Measurements from ENCODE around the gene C1orf105. TPM values are rescaled to one million over a fixed set of nuclear protein-coding genes. Genes with fewer than 3 reads are reported as not detected.

Gene C1orf105
- polyA plus RNA-seq, 1 of the 3 experiments (the other 2 are of a cell fraction) = not detected

DNA sequence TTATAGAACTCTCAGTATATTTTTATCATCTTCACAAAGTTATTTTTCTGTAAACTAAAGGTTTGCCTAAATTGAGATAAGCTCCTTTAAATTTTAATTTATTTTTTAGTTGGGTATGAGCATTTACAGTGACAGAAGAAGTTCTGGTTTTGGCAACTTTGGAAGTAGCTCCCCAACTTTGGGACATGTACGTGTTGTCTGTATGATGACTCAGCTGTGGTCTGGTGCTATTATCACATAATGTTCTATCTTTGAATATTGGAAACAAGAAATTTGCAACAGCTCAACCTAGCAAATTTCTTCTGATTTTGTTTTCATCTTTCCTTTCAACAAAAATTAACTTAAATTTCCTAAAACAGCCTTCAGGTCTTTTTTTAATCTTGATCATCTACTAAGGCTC is 46.6 kb upstream of the C1orf105 start:
- Histone ChIP-seq H3K4me1 (ENCODE audit: control insufficient read depth in 1 of 2, insufficient read depth in 2 of 2, low read depth in 1 of 2, low read length in 1 of 2) (peaks cover 5 to 9% of the 10 kb centered on the region in 2 experiments; a peak in 2 of 4 replicates), H4K20me1 (ENCODE audit: insufficient read depth) (no peaks in the 10 kb centered on the region), H3F3A (replicated peaks; ENCODE audit: insufficient read depth) (no peaks in the 10 kb centered on the region), H3K27ac (ENCODE audit: low read depth in 2 of 2, low read length in 1 of 2) (no peak overlapping the region; a peak in 1 of 4 replicates), H3K36me3 (replicated peaks in 1 of 2; ENCODE audit: control insufficient read depth in 1 of 2, insufficient read depth in 2 of 2, low read length in 1 of 2) (no peaks in the 10 kb centered on the region), H3K4me3 (ENCODE audit: low read depth in 2 of 2, low read length in 1 of 2) (no peak overlapping the region), H3K4me2 (no peak overlapping the region), H2AFZ (ENCODE audit: low read depth) (no peak overlapping the region), H3K9me3 (no peaks in the 10 kb centered on the region; the same call in none of the 2 replicates), H3K9ac (no peak overlapping the region), H3K9me2 (no peaks in the 10 kb centered on the region), H3K27me3 (ENCODE audit: insufficient read depth) (no peaks in the 10 kb centered on the region), H3K79me2 (ENCODE audit: insufficient read depth) (no peaks in the 10 kb centered on the region)
- CTCF ChIA-PET = interaction anchor here (1.1 kb wide), 1 partner anchor 13 kb away, joined by 5 read pairs; no protein-coding TSS in a partner anchor
- no peak for DNase-seq
- 57% methylated on average over 1 of the region's 1 CpG for WGBS (ENCODE audit: low lambda C conversion rate)
- POLR2A ChIA-PET = no interaction called here
- no peak for TF ChIP-seq GATA2 (CRISPR knock-in tag; IDR thresholded peaks at IDR 0.05)
- TF ChIP-seq, protein P1, sequence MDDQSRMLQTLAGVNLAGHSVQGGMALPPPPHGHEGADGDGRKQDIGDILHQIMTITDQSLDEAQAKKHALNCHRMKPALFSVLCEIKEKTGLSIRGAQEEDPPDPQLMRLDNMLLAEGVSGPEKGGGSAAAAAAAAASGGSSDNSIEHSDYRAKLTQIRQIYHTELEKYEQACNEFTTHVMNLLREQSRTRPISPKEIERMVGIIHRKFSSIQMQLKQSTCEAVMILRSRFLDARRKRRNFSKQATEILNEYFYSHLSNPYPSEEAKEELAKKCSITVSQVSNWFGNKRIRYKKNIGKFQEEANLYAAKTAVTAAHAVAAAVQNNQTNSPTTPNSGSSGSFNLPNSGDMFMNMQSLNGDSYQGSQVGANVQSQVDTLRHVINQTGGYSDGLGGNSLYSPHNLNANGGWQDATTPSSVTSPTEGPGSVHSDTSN (IDR thresholded peaks at IDR 0.05) = no peak
- TF ChIP-seq, protein P2, sequence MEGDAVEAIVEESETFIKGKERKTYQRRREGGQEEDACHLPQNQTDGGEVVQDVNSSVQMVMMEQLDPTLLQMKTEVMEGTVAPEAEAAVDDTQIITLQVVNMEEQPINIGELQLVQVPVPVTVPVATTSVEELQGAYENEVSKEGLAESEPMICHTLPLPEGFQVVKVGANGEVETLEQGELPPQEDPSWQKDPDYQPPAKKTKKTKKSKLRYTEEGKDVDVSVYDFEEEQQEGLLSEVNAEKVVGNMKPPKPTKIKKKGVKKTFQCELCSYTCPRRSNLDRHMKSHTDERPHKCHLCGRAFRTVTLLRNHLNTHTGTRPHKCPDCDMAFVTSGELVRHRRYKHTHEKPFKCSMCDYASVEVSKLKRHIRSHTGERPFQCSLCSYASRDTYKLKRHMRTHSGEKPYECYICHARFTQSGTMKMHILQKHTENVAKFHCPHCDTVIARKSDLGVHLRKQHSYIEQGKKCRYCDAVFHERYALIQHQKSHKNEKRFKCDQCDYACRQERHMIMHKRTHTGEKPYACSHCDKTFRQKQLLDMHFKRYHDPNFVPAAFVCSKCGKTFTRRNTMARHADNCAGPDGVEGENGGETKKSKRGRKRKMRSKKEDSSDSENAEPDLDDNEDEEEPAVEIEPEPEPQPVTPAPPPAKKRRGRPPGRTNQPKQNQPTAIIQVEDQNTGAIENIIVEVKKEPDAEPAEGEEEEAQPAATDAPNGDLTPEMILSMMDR (IDR thresholded peaks at IDR 0.05) = no peak
- TF ChIP-seq RXRA (IDR thresholded peaks at IDR 0.05; ENCODE audit: borderline replicate concordance, low read depth) = no peak
- TF ChIP-seq, protein P3, sequence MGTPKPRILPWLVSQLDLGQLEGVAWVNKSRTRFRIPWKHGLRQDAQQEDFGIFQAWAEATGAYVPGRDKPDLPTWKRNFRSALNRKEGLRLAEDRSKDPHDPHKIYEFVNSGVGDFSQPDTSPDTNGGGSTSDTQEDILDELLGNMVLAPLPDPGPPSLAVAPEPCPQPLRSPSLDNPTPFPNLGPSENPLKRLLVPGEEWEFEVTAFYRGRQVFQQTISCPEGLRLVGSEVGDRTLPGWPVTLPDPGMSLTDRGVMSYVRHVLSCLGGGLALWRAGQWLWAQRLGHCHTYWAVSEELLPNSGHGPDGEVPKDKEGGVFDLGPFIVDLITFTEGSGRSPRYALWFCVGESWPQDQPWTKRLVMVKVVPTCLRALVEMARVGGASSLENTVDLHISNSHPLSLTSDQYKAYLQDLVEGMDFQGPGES (IDR thresholded peaks at IDR 0.05; ENCODE audit: low read depth, low read length) = no peak
- no peak for TF ChIP-seq RFX5 (IDR thresholded peaks at IDR 0.05; ENCODE audit: low read length)
- TF ChIP-seq ELF1 (IDR thresholded peaks at IDR 0.05) = no peak
- no peak for TF ChIP-seq FOXM1 (IDR thresholded peaks at IDR 0.05; ENCODE audit: low read depth)
- TF ChIP-seq POLR2AphosphoS5 (IDR thresholded peaks at IDR 0.05; ENCODE audit: low read depth, low read length) = no peak
- no peak for TF ChIP-seq NFIC (IDR thresholded peaks at IDR 0.05; ENCODE audit: borderline replicate concordance)
- TF ChIP-seq EZH2phosphoT487 (IDR thresholded peaks at IDR 0.05; ENCODE audit: borderline replicate concordance, low read depth) = no peak
- no peak for TF ChIP-seq SMC3 (IDR thresholded peaks at IDR 0.05; ENCODE audit: low read depth, low read length)
- no peak for TF ChIP-seq TCF12 (IDR thresholded peaks at IDR 0.05)

GRCh38 chr1:172375211-172375631 is 45.3 kb upstream of the C1orf105 start:
- Histone ChIP-seq H3K4me2 (no peak overlapping the region), H3K4me1 (ENCODE audit: control insufficient read depth in 1 of 2, insufficient read depth in 2 of 2, low read depth in 1 of 2, low read length in 1 of 2) (peaks cover 10 to 13% of the 10 kb centered on the region in 2 experiments; a peak in 2 of 4 replicates), H3K9me2 (no peaks in the 10 kb centered on the region), H3K4me3 (ENCODE audit: low read depth in 2 of 2, low read length in 1 of 2) (no peak overlapping the region), H3K9me3 (no peaks in the 10 kb centered on the region; the same call in 1 of the 2 replicates), H3K27ac (ENCODE audit: low read depth in 2 of 2, low read length in 1 of 2) (no peak overlapping the region), H3K27me3 (ENCODE audit: insufficient read depth) (no peaks in the 10 kb centered on the region), H3K9ac (no peak overlapping the region), H2AFZ (ENCODE audit: low read depth) (no peak overlapping the region), H3K36me3 (replicated peaks in 1 of 2; ENCODE audit: control insufficient read depth in 1 of 2, insufficient read depth in 2 of 2, low read length in 1 of 2) (peaks cover 0 to 9% of the 10 kb centered on the region in 2 experiments), H4K20me1 (ENCODE audit: insufficient read depth) (no peaks in the 10 kb centered on the region), H3F3A (replicated peaks; ENCODE audit: insufficient read depth) (no peaks in the 10 kb centered on the region), H3K79me2 (ENCODE audit: insufficient read depth) (no peaks in the 10 kb centered on the region)
- CTCF ChIA-PET = interaction anchor here (1.5 kb wide), 1 partner anchor 17 kb away, joined by 4 read pairs; no protein-coding TSS in a partner anchor
- WGBS (ENCODE audit: low lambda C conversion rate) = 86% methylated on average over 2 of the region's 2 CpGs
- no peak for DNase-seq
- TF ChIP-seq MEF2A (IDR thresholded peaks at IDR 0.05; ENCODE audit: borderline replicate concordance, low read depth) (no peak), EZH2phosphoT487 (IDR thresholded peaks at IDR 0.05; ENCODE audit: borderline replicate concordance, low read depth) (no peak), ELF1 (IDR thresholded peaks at IDR 0.05) (no peak), RXRA (IDR thresholded peaks at IDR 0.05; ENCODE audit: borderline replicate concordance, low read depth) (no peak), ZBTB33 (IDR thresholded peaks at IDR 0.05; ENCODE audit: borderline replicate concordance, low read depth) (no peak), JUND (IDR thresholded peaks at IDR 0.05) (no peak), MAX (IDR thresholded peaks at IDR 0.05; ENCODE audit: low read depth) (no peak), FOXJ3 (CRISPR knock-in tag; IDR thresholded peaks at IDR 0.05) (no peak)
- TF ChIP-seq, protein P2 (IDR thresholded peaks at IDR 0.05) = no peak
- POLR2A ChIA-PET = interaction anchor here (1.2 kb wide), 1 partner anchor 16 kb away, joined by 3 read pairs; no protein-coding TSS in a partner anchor

All from SK-N-SH (cell line).